K562 (cell line): ENCODE measurements around the gene RSPO1.

Source experiments
- CC2D1A ChIP-seq: fragments of 450-650 bp; IDR thresholded peaks from 2 replicates; pipeline ENCODE4 v1.6.1; 2017; ENCODE audit warnings: mild to moderate bottlenecking
- CREB1 ChIP-seq, 2 experiments: sonication (generic) in 1 of 2; formaldehyde crosslinking in 1 of 2; IDR thresholded peaks; 2 replicates each; pipeline versions ENCODE4 v1.6.1 to v1.8.0; 2012 to 2022; ENCODE audit warnings: inconsistent platforms in 1 of 2, mild to moderate bottlenecking in 1 of 2, missing genetic modification reagents in 1 of 2, moderate library complexity in 1 of 2
- CTCF ChIP-seq, 3 experiments: IDR thresholded peaks in 2 of 3; conservative IDR thresholded peaks in 1 of 3; 2 replicates each; pipeline ENCODE4 v1.5.1; 2011 to 2012; ENCODE audit warnings: low read length in 3 of 3, mild to moderate bottlenecking in 3 of 3, control low read depth in 2 of 3, improper control_type of control experiment in 1 of 3, inconsistent platforms in 1 of 3, low read depth in 1 of 3, mixed read lengths in 1 of 3, moderate library complexity in 1 of 3; ENCODE audit not compliant: insufficient read depth in 2 of 3
- DDX20 ChIP-seq: fragments of 450-650 bp; IDR thresholded peaks from 2 replicates; pipeline ENCODE4 v1.6.1; 2016; ENCODE audit warnings: missing genetic modification characterization, low read depth, mild to moderate bottlenecking, missing compliant biosample characterization, moderate library complexity
- ETS1 ChIP-seq: conservative IDR thresholded peaks from 2 replicates; pipeline ENCODE4 v1.6.1; 2011; ENCODE audit warnings: low read depth, mild to moderate bottlenecking, low read length; ENCODE audit not compliant: control insufficient read depth
- FOXM1 ChIP-seq, 2 experiments: fragments of 450-650 bp in 1 of 2; sonication (generic) in 1 of 2; formaldehyde crosslinking in 1 of 2; IDR thresholded peaks; 2 replicates each; pipeline versions ENCODE4 v1.6.1 to v1.9.0; 2017 to 2022; ENCODE audit warnings: low read depth in 2 of 2, mild to moderate bottlenecking in 2 of 2, missing genetic modification reagents in 1 of 2, moderate library complexity in 1 of 2
- JUND ChIP-seq, 2 experiments: IDR thresholded peaks; 2 replicates in 1 of 2; 3 replicates in 1 of 2; pipeline ENCODE4 v1.6.1; 2011; ENCODE audit warnings: borderline replicate concordance in 2 of 2, low read depth in 2 of 2, low read length in 2 of 2, improper control_type of control experiment in 1 of 2, missing biosample characterization in 1 of 2, missing genetic modification characterization in 1 of 2, missing genetic modification reagents in 1 of 2
- POLR2AphosphoS2 ChIP-seq: IDR thresholded peaks from 2 replicates; pipeline ENCODE4 v1.6.1; 2012; ENCODE audit warnings: low read length, improper control_type of control experiment
- POLR2AphosphoS5 ChIP-seq: IDR thresholded peaks from 2 replicates; pipeline ENCODE4 v1.6.1; 2011; ENCODE audit warnings: mild to moderate bottlenecking, low read depth, low read length, moderate library complexity; ENCODE audit not compliant: control insufficient read depth, insufficient read depth
- STAT5B ChIP-seq: fragments of 250-450 bp; sonication (Bioruptor Pico); IDR thresholded peaks from 2 replicates; pipeline ENCODE4 v1.8.0; 2021; ENCODE audit warnings: mild to moderate bottlenecking, inconsistent platforms
- TCF15 ChIP-seq: fragments of 250-450 bp; sonication (Bioruptor Pico); IDR thresholded peaks from 2 replicates; pipeline ENCODE4 v1.8.0; 2022; ENCODE audit warnings: moderate library complexity, mild to moderate bottlenecking, inconsistent platforms
- ZBTB12 ChIP-seq: fragments of 250-450 bp; sonication (Bioruptor Pico); IDR thresholded peaks from 2 replicates; pipeline ENCODE4 v1.4.0; 2020
- ZNF232 ChIP-seq: sonication (generic); formaldehyde crosslinking; IDR thresholded peaks from 2 replicates; pipeline ENCODE4 v1.8.0; 2022; ENCODE audit warnings: mild to moderate bottlenecking, missing genetic modification reagents

GRCh38 chr1:37575692-37576091, 59.0 kb downstream of the RSPO1 start:
- TF ChIP-seq FOXM1 (IDR thresholded peaks at IDR 0.05; ENCODE audit: low read depth), result no peak
- TF ChIP-seq FOXM1 (CRISPR knock-in tag; IDR thresholded peaks at IDR 0.05; ENCODE audit: low read depth), result no peak
- no peak for TF ChIP-seq CREB1 (IDR thresholded peaks at IDR 0.05)
- TF ChIP-seq CREB1 (CRISPR knock-in tag; IDR thresholded peaks at IDR 0.05), result no peak
- TF ChIP-seq DDX20 (tag), result no peak
- no peak for TF ChIP-seq JUND (IDR thresholded peaks at IDR 0.05; ENCODE audit: borderline replicate concordance, low read depth, low read length)
- TF ChIP-seq JUND (tag; IDR thresholded peaks at IDR 0.05; ENCODE audit: borderline replicate concordance, low read depth, low read length), result no peak
- no peak for TF ChIP-seq CTCF (IDR thresholded peaks at IDR 0.05 in 2 of 3, conservative IDR thresholded peaks at IDR 0.05 in 1 of 3; ENCODE audit: insufficient read depth in 2 of 3, low read depth in 1 of 3, low read length in 3 of 3)
- TF ChIP-seq CC2D1A, result no peak
- no peak for TF ChIP-seq POLR2AphosphoS5
- TF ChIP-seq STAT5B (CRISPR knock-in tag), result no peak
- TF ChIP-seq TCF15 (CRISPR knock-in tag), result no peak
- TF ChIP-seq ZNF232, result no peak
- TF ChIP-seq ZBTB12, result no peak
- no peak for TF ChIP-seq POLR2AphosphoS2
- TF ChIP-seq ETS1, result no peak
